BJ (cell line): ENCODE measurements around the gene THSD8. TPM values are rescaled to one million over a fixed set of nuclear protein-coding genes. Genes with fewer than 3 reads are reported as not detected.

Source experiments
- CTCF ChIA-PET: fragments of 350-600 bp; formaldehyde crosslinking; extraction: SDS; loops from one replicate; lab custom pipeline; 2021; ENCODE audit warnings: antibody characterized with exemption, inconsistent platforms; lab: Yijun Ruan, JAX
- POLR2A ChIA-PET: fragments of 300-600 bp; sonication (Branson Sonifier 250); formaldehyde crosslinking; extraction: SDS; loops from one replicate; lab custom pipeline; 2021; ENCODE audit warnings: antibody characterized with exemption; lab: Charles Lee
- DNase-seq: peaks from one replicate; pipeline ENCODE4 v3.0.0-alpha.2; 2011; ENCODE audit warnings: low read depth
- H3K27me3 ChIP-seq: 2 replicates; pipeline ENCODE4 v1.6.0; 2011; ENCODE audit warnings: low read length; ENCODE audit not compliant: control insufficient read depth, insufficient read depth
- H3K36me3 ChIP-seq: 2 replicates; pipeline ENCODE4 v1.5.1; 2011; ENCODE audit warnings: low read length; ENCODE audit not compliant: control insufficient read depth, insufficient read depth
- H3K4me3 ChIP-seq: 2 replicates; pipeline ENCODE4 v1.5.1; 2011; ENCODE audit warnings: low read depth, mild to moderate bottlenecking, control low read depth, low read length
- polyA plus RNA-seq: library from polyadenylated mRNA; depleted of rRNA; stranded (reverse); fragments of >200 nt; gene quantifications from 2 replicates; pipeline ENCODE4 v1.2.3, GENCODE V29; 2011
- TF ChIP-seq, protein P1 (sequence below): IDR thresholded peaks from 2 replicates; pipeline ENCODE4 v1.5.1; 2011; ENCODE audit warnings: low read depth, mild to moderate bottlenecking, control low read depth, inconsistent platforms, low read length, moderate library complexity; ENCODE audit not compliant: insufficient read depth

The THSD8 gene
- polyA plus RNA-seq, 1 experiment = 0.75 TPM

- no peak overlapping the region for H3K4me3 ChIP-seq
- CTCF ChIA-PET = interaction anchor here (3.6 kb wide), 1 partner anchor 9 kb away, joined by 28 read pairs; no protein-coding TSS in a partner anchor
Observed at GRCh38 chr19:12786952-12787351, 14.9 kb upstream of the THSD8 start.

DNA sequence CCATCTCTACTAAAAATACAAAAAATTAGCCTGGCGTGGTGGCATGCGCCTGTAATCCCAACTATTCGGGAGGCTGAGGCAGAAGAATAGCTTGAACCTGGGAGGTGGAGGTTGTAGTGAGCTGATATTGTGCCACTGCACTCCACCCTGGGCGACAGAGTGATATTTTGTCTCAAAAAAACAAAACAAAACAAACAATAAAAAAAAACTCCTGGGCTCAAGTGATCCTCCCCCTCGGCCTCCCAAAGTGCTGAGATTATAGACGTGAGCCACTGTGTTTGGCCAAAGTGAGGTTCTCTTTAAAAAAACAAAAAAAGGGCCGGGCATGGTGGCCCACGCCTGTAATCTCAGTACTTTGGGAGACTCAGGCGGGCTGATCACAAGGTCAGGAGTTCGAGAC, 14.4 kb upstream of the THSD8 start:
- CTCF ChIA-PET = interaction anchor here (2.3 to 3.6 kb wide), 3 partner anchors 10 to 14 kb away, joined by 5 to 28 read pairs (median 7); no protein-coding TSS in a partner anchor
- H3K27me3 ChIP-seq = no peaks in the 10 kb centered on the region
- POLR2A ChIA-PET = interaction anchor here (0.7 to 1.4 kb wide), 2 partner anchors 9 to 1242 kb away, joined by 4 to 6 read pairs; no protein-coding TSS in a partner anchor
- TF ChIP-seq, protein P1, sequence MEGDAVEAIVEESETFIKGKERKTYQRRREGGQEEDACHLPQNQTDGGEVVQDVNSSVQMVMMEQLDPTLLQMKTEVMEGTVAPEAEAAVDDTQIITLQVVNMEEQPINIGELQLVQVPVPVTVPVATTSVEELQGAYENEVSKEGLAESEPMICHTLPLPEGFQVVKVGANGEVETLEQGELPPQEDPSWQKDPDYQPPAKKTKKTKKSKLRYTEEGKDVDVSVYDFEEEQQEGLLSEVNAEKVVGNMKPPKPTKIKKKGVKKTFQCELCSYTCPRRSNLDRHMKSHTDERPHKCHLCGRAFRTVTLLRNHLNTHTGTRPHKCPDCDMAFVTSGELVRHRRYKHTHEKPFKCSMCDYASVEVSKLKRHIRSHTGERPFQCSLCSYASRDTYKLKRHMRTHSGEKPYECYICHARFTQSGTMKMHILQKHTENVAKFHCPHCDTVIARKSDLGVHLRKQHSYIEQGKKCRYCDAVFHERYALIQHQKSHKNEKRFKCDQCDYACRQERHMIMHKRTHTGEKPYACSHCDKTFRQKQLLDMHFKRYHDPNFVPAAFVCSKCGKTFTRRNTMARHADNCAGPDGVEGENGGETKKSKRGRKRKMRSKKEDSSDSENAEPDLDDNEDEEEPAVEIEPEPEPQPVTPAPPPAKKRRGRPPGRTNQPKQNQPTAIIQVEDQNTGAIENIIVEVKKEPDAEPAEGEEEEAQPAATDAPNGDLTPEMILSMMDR = no peak
- H3K36me3 ChIP-seq = no peaks in the 10 kb centered on the region
- H3K4me3 ChIP-seq = no peak overlapping the region
- no peak for DNase-seq

More at GRCh38 chr19:12786952-12787351, 14.9 kb upstream of the THSD8 start:
- TF ChIP-seq, protein P1 = no peak
- POLR2A ChIA-PET = interaction anchor here (0.7 kb wide), 1 partner anchor 1241 kb away, joined by 6 read pairs; no protein-coding TSS in a partner anchor
- no peak for DNase-seq
- no peaks in the 10 kb centered on the region for H3K27me3 ChIP-seq
- no peaks in the 10 kb centered on the region for H3K36me3 ChIP-seq

- TF ChIP-seq, protein P1 = no peak
- Histone ChIP-seq H3K36me3 (peaks cover 3% of the 10 kb centered on the region), H3K4me3 (no peak overlapping the region), H3K27me3 (no peaks in the 10 kb centered on the region)
- ChIA-PET CTCF (interaction anchor here (1.3 to 3.6 kb wide), 5 partner anchors 11 to 60 kb away, joined by 3 to 28 read pairs (median 7); no protein-coding TSS in a partner anchor), POLR2A (interaction anchor here (1.4 kb wide), 1 partner anchor 10 kb away, joined by 4 read pairs; no protein-coding TSS in a partner anchor)
- no peak for DNase-seq
Observed at GRCh38 chr19:12788042-12788681, 13.7 kb upstream of the THSD8 start.

DNA sequence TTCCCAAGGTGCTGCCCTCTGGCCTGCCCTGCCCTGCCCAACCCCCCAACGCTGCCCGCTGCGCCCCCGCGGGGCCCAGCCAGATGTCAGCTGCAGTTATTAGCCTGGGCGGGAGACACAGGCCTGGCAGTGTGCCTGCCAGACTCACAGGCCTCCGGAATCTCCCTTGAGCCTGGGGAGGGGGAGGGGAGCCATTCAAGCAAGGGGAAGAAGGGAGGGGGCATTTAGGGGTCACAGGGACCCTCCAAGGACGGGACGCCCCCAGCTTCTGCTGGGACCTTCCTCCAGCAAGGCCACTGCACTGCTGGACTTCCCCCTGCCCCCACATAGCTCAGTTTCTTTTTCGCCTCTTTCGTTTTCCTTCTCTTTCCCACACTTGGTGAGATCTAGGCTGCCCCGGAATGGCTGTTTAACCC, 13.2 kb upstream of the THSD8 start:
- TF ChIP-seq, protein P1 = no peak
- ChIA-PET CTCF (interaction anchor here (1.3 to 3.6 kb wide), 5 partner anchors 11 to 59 kb away, joined by 3 to 28 read pairs (median 7); no protein-coding TSS in a partner anchor), POLR2A (interaction anchor here (1.4 kb wide), 1 partner anchor 10 kb away, joined by 4 read pairs; no protein-coding TSS in a partner anchor)
- DNase-seq = no peak
- no peaks in the 10 kb centered on the region for H3K27me3 ChIP-seq
- H3K4me3 ChIP-seq = peak overlapping the region; percentile 94
- peaks cover 3% of the 10 kb centered on the region for H3K36me3 ChIP-seq
